Measurements from ENCODE around the gene ASIC3. TPM values are rescaled to one million over a fixed set of nuclear protein-coding genes. Genes with fewer than 3 reads are reported as not detected.
"Not testable (repeated sequence)": the region's sequence is repeated elsewhere in the genome, so short reads cannot be mapped to it uniquely, and the experiment has no call there.

Gene ASIC3
- total RNA-seq, 4 donors from 2014 or later: 2.6 to 4.3 (median 3.1) TPM

- Histone ChIP-seq H3K4me1 (peaks cover 18 to 37% (median 20%) of the 10 kb centered on the region in 4 donors), H3K4me3 (no peak overlapping the region), H3K27me3 (no peaks in the 10 kb centered on the region), H3K36me3 (no peaks in the 10 kb centered on the region), H3K27ac (no peak overlapping the region), H3K9me3 (no peaks in the 10 kb centered on the region)
- TF ChIP-seq CTCF (IDR thresholded peaks at IDR 0.05) (no peak), POLR2A (IDR thresholded peaks at IDR 0.05) (no peak), EP300 (IDR thresholded peaks at IDR 0.05; ENCODE audit: low read depth) (no peak), POLR2AphosphoS5 (IDR thresholded peaks at IDR 0.05) (no peak)
- in situ Hi-C loops (cut with MboI; ENCODE audit: low pct_ligation_motif_present in 1 of 4, low pct_unique_long_range_greater_than_20kb in 1 of 4, low sequenced_read_pairs in 3 of 4): no loop called here
- intact Hi-C loops (cut with DNase I; ENCODE audit: low total_unique reads): no loop called here
- 61 to 100% methylated on average over 1 to 6 of the region's 22 CpGs for WGBS, 2 donors (ENCODE audit: low coverage in 1 of 2)
- DNase-seq: no peak
Measured at GRCh38 chr7:151009327-151010036, 38.8 kb upstream of the ASIC3 start.

- Histone ChIP-seq H3K27me3 (no peaks in the 10 kb centered on the region), H3K36me3 (no peaks in the 10 kb centered on the region), H3K27ac (no peak overlapping the region), H3K4me3 (no peak overlapping the region), H3K4me1 (peaks cover 18 to 37% (median 20%) of the 10 kb centered on the region in 4 donors), H3K9me3 (no peaks in the 10 kb centered on the region)
- 69% methylated on average over 5 of the region's 7 CpGs; no CpG with 5 or more reads in 1 of the 2 donors for WGBS, 2 donors (ENCODE audit: low coverage in 1 of 2)
- no peak for DNase-seq
- intact Hi-C loops (cut with DNase I; ENCODE audit: low total_unique reads) (no loop called here), in situ Hi-C loops (cut with MboI; ENCODE audit: low pct_ligation_motif_present in 1 of 4, low pct_unique_long_range_greater_than_20kb in 1 of 4, low sequenced_read_pairs in 3 of 4) (no loop called here)
- TF ChIP-seq POLR2A (IDR thresholded peaks at IDR 0.05) (no peak), POLR2AphosphoS5 (IDR thresholded peaks at IDR 0.05) (no peak), CTCF (IDR thresholded peaks at IDR 0.05) (no peak)
Measured at GRCh38 chr7:151010037-151010306, 38.4 kb upstream of the ASIC3 start.

GRCh38 chr7:151010307-151011096 is 37.8 kb upstream of the ASIC3 start:
- intact Hi-C loops (cut with DNase I; ENCODE audit: low total_unique reads) (no loop called here), in situ Hi-C loops (cut with MboI; ENCODE audit: low pct_ligation_motif_present in 1 of 4, low pct_unique_long_range_greater_than_20kb in 1 of 4, low sequenced_read_pairs in 3 of 4) (no loop called here)
- no peaks in the 10 kb centered on the region for H3K9me3 ChIP-seq
- H3K27me3 ChIP-seq: no peaks in the 10 kb centered on the region
- no peaks in the 10 kb centered on the region for H3K36me3 ChIP-seq
- 39% methylated on average over 14 of the region's 18 CpGs; no CpG with 5 or more reads in 1 of the 2 donors for WGBS, 2 donors (ENCODE audit: low coverage in 1 of 2)
- no peak for DNase-seq
- H3K4me1 ChIP-seq: peaks cover 18 to 37% (median 20%) of the 10 kb centered on the region in 4 donors
- H3K4me3 ChIP-seq: no peak overlapping the region
- H3K27ac ChIP-seq: no peak overlapping the region
- TF ChIP-seq CTCF (IDR thresholded peaks at IDR 0.05) (no peak), EP300 (IDR thresholded peaks at IDR 0.05; ENCODE audit: low read depth) (no peak), POLR2A (IDR thresholded peaks at IDR 0.05) (no peak), POLR2AphosphoS5 (IDR thresholded peaks at IDR 0.05) (no peak)

DNA sequence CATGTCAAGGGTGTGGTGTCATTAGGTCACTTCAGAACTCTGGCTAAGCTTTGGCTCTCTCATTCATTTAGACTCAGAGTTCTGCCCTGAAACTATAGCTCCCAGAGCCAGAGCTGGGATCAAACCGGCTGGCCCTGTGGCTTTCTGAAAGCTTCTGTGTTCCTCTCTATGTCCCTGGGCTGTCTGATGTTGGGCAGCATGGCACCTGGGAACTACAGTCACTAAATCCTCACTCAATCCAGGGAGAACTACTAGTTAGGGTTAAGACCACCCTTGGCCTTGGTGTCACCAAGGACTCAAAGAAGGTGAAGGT is 37.3 kb upstream of the ASIC3 start:
- TF ChIP-seq CTCF (IDR thresholded peaks at IDR 0.05): no peak
- no peak for TF ChIP-seq EP300 (IDR thresholded peaks at IDR 0.05; ENCODE audit: low read depth)
- no peak for TF ChIP-seq POLR2AphosphoS5 (IDR thresholded peaks at IDR 0.05)
- TF ChIP-seq POLR2A (IDR thresholded peaks at IDR 0.05): no peak
- no peak overlapping the region for H3K4me3 ChIP-seq
- H3K27ac ChIP-seq: no peak overlapping the region
- peaks cover 1% of the 10 kb centered on the region for H3K27me3 ChIP-seq
- no peak for DNase-seq
- 75% methylated on average over 1 of the region's 1 CpG; no CpG with 5 or more reads in 1 of the 2 donors for WGBS, 2 donors (ENCODE audit: low coverage in 1 of 2)
- H3K9me3 ChIP-seq: no peaks in the 10 kb centered on the region
- peaks cover 18 to 37% (median 20%) of the 10 kb centered on the region in 4 donors for H3K4me1 ChIP-seq
- intact Hi-C loops (cut with DNase I; ENCODE audit: low total_unique reads): no loop called here
- H3K36me3 ChIP-seq: no peaks in the 10 kb centered on the region
- in situ Hi-C loops (cut with MboI; ENCODE audit: low pct_ligation_motif_present in 1 of 4, low pct_unique_long_range_greater_than_20kb in 1 of 4, low sequenced_read_pairs in 3 of 4): no loop called here

- H3K27me3 ChIP-seq; H3K36me3 ChIP-seq; intact Hi-C loops (cut with DNase I; ENCODE audit: low total_unique reads); H3K4me3 ChIP-seq; DNase-seq; in situ Hi-C loops (cut with MboI; ENCODE audit: low pct_ligation_motif_present in 1 of 4, low pct_unique_long_range_greater_than_20kb in 1 of 4, low sequenced_read_pairs in 3 of 4); H3K9me3 ChIP-seq: not testable (repeated sequence)
- Histone ChIP-seq H3K27ac (peak overlapping the region in 3 of 4 donors; percentile 33 to 71 (median 57)), H3K4me1 (peaks cover 18 to 37% (median 20%) of the 10 kb centered on the region in 4 donors)
- 82% methylated on average over 12 of the region's 12 CpGs; no CpG with 5 or more reads in 1 of the 2 donors for WGBS, 2 donors (ENCODE audit: low coverage in 1 of 2)
Measured at GRCh38 chr7:151011616-151012015, 36.7 kb upstream of the ASIC3 start.

Data from transverse colon (tissue), 4 donors.